AML-193 (cell line): Measurements from ENCODE around the gene DEGS2.

Experiments used
- DNase-seq, 2 experiments: peaks; one replicate each; lab custom pipeline; 2025; lab: John Stamatoyannopoulos, UW

DEGS2 gene

DNA sequence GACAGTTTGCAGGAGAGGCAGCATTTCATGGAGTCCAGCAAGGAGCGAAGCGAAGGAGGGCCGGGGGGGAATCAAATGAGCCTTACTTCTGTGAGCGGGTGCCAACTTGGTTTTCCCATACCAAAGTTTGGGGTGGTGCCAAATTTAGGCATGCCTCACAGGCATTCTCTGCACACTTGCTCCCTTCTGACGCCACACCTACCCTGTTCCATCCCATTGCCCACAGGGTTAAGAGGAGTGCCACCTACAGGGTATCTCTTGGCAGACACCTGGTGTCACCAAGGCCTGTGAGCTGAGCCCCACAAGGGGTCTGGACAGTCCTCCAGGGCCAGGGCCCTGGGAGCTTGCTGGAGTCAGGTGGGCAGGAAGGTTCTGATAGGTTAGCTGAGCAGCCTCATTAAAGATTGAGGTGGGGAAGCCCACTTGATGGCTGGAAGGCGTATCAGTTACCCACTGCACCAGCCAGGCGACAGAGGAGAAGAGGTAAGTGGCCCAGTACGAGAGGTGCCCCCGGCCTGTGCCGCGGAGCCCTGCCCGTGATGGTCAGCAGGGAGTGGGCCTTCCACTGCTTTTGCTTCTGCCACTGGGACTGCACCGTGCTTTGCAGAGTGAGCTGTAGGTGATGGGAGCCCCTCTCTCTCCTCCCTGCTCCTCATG lies 45.2 kb downstream of the DEGS2 start:
- no peak for DNase-seq

DNA sequence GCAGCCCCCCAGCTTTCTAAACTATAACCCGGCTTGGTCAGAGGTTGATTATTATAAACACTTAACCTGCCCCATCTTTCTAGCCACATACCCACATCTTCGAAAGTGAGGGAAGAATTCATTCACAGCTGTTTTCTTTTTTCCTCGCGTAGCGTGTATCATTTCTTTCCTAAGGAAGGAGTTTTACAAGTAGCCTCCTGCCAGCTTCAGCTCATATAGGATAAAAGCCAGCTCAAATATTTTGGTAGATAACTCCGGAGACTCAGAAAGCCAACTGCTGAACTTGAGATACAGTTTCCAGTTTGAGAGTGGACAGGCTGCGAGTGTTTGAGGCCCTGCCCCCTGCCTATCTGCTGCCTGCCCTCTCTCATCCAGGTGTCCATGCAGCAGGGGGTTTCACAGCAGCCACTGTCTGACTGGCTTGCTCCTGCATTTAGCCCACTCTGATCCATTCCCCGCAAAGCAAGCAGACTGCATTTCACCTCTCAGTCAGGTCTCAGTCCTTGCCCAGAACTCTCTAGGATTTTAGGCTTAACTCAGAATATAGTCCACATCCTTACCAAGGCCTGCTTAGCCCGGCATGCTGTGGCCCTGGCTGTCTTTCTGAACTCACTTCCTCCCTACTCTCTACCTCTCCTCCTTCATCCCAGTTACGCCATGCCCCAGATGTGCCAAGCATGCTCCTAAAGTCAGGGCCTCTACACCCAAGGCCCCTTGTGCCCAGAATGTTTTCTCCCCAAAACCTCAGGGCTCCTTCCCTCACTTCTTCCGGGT lies 47.3 kb downstream of the DEGS2 start:
- no peak for DNase-seq

DNA sequence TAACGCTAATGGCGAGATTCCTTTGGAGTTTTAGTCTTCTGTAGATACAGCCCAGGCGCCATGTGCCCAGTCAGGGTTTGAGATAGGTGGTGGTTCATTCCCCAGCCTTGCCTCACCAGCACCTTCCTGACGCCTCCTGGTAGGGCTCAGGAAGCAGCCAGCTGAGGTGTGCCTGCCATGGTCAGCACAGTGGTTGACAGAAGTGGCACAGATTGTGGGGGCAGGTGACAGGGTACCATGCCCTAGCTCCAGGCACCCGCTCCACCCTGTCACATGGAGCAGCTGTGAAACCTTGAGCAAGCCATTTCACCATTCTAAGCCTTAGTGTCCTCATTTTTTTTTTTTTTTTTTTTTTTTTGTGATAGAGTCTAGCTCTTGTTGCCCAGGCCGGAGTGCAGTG lies 48.6 kb downstream of the DEGS2 start:
- no peak for DNase-seq

GRCh38 chr14:100109594-100109955 lies 49.9 kb downstream of the DEGS2 start:
- no peak for DNase-seq

- DNase-seq: no peak
Measured at GRCh38 chr14:100108840-100109593, 50.4 kb downstream of the DEGS2 start.

- peak; percentile 52 to 56 for DNase-seq
Measured at GRCh38 chr14:100108042-100108825, 51.2 kb downstream of the DEGS2 start.

- DNase-seq: no peak
Measured at GRCh38 chr14:100107236-100107635, 52.2 kb downstream of the DEGS2 start.

DNA sequence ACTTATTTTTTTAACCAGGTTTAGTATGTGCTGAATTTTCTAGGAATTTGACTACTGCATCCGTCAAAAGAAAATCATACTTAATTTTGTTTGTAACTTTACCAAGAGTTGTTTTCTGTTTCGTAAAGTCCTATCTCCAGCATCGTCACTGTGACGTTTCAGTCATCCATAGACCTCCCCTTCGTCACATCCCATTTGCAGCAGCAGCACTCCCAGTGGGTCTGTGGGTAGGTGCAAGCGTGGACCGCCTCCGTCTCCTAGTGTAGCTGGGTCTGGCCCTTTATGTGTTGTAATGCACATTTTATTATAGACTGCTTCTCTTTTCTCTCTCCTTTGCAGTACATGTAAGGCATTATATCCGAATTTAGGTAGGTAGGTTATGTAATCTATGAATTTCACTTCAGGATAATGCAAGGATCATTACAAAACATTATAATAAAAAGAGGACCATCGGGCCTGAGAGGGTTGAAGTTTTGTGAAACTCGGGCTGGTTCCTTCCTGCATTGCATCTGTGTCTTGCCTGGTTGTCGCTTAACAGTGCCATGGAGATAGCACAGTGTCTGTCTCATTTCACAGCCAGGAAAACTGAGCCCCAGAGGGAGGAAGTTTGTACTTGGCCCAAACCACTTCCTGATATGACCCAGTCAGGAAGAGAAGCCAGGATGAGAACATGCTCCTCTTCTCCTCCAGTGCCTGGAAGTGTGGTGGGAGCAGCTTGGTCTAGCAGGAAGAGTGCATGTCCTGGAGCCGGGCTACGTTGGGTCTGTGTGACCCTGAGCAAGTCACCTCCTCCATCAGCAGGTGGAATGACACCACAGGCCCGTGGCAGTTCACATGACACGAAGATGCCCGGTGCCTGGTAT lies 53.0 kb downstream of the DEGS2 start:
- no peak for DNase-seq

GRCh38 chr14:100105357-100106169 lies 53.9 kb downstream of the DEGS2 start:
- DNase-seq: no peak

DNA sequence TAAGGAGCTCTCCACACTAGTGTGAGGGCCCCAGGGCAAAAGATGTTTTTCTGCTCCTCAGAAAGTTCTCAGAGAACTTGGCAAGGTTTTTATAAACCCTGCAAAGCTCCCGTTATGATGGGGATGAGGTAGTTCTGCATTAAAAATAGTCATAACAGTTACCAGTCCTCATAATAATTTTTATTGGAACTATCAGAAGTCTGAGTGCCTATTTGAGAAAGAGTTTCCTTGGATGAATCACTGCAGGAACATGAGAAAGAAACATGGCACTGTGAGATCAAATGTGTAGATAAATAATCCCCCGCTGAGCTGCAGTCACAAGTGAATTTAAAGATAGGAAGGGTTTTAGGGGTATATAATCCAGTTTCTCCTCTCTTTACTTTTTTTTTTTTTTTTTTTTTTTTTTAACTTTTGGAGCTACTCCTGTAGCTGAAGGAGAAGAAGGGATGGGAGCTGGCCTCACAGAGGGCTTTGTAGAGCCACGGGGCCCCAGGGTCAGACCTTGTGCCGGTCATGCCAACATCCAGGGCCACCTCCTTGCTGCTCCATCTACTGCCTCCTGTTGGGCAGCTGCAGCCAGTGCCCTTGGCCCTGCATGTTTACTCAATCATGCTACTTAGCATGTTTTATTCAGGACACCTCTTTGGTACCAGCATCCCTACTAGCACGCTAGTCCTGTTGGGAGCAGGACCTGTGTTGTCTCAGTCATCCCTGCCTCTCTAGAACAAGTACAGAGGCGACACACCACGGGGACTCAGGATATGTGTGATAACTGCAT lies 54.7 kb downstream of the DEGS2 start:
- no peak for DNase-seq

DNA sequence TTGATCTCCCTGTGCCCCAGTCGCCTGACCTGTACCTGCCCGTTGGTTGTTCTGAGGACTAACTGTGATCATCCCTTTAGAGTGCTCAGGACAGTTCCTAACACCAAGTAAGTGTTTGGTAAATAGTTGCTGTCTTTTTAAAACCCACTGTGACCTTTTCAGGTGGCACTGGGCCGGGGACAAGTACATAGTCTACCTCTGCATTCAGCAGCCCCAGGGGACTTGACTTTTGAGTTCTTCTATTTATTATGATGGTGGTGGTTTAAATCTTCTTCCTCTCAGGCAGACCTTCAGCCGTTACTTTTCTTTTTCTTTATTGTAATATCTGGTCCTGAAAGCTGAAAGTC lies 55.5 kb downstream of the DEGS2 start:
- no peak for DNase-seq

GRCh38 chr14:100103250-100104005 lies 56.0 kb downstream of the DEGS2 start:
- DNase-seq: no peak

- no peak for DNase-seq
Measured at GRCh38 chr14:100102156-100102785, 57.2 kb downstream of the DEGS2 start.

DNA sequence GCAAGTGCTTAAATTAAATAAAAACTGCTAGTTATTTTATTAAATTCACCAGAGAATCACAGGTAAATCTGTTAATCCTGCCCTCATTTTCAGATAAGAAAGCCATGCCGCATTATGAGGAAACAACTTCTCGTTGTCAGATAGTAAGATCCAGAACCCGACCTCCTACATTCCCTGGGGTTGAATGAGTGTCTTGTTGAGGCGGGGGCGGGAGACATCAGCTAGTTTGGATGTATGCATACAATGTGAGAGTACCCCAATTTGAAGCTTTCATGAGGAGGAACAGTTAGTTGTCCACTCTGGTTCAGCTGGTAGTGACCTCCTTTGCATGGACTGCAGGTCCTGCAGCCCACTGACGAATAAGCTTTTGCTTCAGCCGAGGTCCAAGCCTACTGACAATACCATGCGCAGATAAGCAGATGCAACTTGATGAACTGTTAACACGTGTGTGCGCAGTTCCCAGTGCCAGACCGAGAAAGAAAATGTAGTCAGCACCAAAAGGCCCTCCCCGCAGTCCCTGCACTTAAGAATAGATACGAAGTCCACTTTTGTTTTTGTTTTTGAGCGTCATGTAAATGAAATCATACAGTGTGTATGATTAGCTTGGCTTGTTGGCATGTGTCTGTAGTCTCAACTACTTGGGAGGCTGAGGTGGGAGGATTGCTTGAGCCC lies 59.3 kb downstream of the DEGS2 start:
- no peak for DNase-seq

DNA sequence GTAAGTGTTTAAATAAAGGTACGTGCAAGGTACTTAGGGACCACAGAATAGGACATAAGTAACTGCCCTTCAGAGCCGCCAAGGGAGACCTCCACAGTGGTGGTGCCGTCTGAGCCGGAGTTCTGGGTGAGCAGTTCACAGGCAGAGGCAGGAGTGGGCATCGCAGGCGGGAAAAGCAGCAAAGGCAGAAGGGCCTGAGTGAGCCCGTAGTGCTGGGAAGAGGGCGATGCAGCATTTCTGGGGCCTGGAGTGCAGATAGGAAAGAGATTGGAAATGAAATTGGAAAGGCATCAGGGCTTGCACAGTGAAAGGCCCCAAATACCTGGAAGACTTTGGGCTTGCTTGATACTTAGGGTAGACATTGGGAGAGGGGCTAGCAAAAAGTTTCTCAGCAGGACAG lies 61.3 kb downstream of the DEGS2 start:
- no peak for DNase-seq

DNA sequence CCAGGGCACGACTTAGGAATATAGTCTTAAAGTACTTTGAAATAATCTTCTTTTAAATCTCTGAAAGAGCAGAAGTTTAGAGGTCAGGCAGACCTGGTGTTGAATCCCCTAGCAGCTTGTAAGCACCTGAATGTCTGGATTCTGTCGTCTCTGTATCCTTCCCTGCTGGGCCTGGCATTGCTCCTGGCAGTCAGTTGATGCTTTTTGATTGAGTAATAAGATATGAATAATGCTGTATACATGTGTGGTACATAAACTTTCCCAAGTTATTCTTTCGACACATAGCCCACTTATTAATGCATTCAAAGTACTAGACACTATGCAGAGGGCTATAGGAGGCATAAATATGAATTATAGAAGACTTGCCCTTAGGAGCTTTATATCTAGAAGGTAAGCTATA lies 62.8 kb downstream of the DEGS2 start:
- no peak for DNase-seq
